ENCODE results near the gene KCNG2.

KCNG2 gene

GRCh38 chr18:79921984-79922965 is 124.5 kb downstream of the KCNG2 start:
- DNase-seq (ENCODE audit: low read depth in 2 of 3, low spot score in 2 of 3) = no peak

- no peak for DNase-seq (ENCODE audit: low read depth in 2 of 3, low spot score in 2 of 3)
Measured at GRCh38 chr18:79922971-79923411, 125.3 kb downstream of the KCNG2 start.

- DNase-seq (ENCODE audit: low read depth in 2 of 3, low spot score in 2 of 3) = no peak
Measured at GRCh38 chr18:79923896-79924585, 126.3 kb downstream of the KCNG2 start.

- no peak for DNase-seq (ENCODE audit: low read depth in 2 of 3, low spot score in 2 of 3)
Measured at GRCh38 chr18:79924814-79925731, 127.3 kb downstream of the KCNG2 start.

GRCh38 chr18:79926306-79926705 is 128.6 kb downstream of the KCNG2 start:
- no peak for DNase-seq (ENCODE audit: low read depth in 2 of 3, low spot score in 2 of 3)

- no peak for DNase-seq (ENCODE audit: low read depth in 2 of 3, low spot score in 2 of 3)
Measured at GRCh38 chr18:79926715-79927606, 129.2 kb downstream of the KCNG2 start.

GRCh38 chr18:79927607-79928562 is 130.1 kb downstream of the KCNG2 start:
- no peak for DNase-seq (ENCODE audit: low read depth in 2 of 3, low spot score in 2 of 3)

- no peak for DNase-seq (ENCODE audit: low read depth in 2 of 3, low spot score in 2 of 3)
Measured at GRCh38 chr18:79928563-79928960, 130.8 kb downstream of the KCNG2 start.

- no peak for DNase-seq (ENCODE audit: low read depth in 2 of 3, low spot score in 2 of 3)
Measured at GRCh38 chr18:79930020-79930642, 132.4 kb downstream of the KCNG2 start.

GRCh38 chr18:79931475-79931874 is 133.7 kb downstream of the KCNG2 start:
- DNase-seq (ENCODE audit: low read depth in 2 of 3, low spot score in 2 of 3) = no peak

GRCh38 chr18:79932907-79933306 is 135.2 kb downstream of the KCNG2 start:
- no peak for DNase-seq (ENCODE audit: low read depth in 2 of 3, low spot score in 2 of 3)

- no peak for DNase-seq (ENCODE audit: low read depth in 2 of 3, low spot score in 2 of 3)
Measured at GRCh38 chr18:79933765-79934164, 136.0 kb downstream of the KCNG2 start.

GRCh38 chr18:79934311-79935097 is 136.8 kb downstream of the KCNG2 start:
- no peak for DNase-seq (ENCODE audit: low read depth in 2 of 3, low spot score in 2 of 3)

GRCh38 chr18:79935098-79935480 is 137.4 kb downstream of the KCNG2 start:
- DNase-seq (ENCODE audit: low read depth in 2 of 3, low spot score in 2 of 3) = no peak

- DNase-seq (ENCODE audit: low read depth in 2 of 3, low spot score in 2 of 3) = no peak
Measured at GRCh38 chr18:79935499-79935898, 137.8 kb downstream of the KCNG2 start.

- no peak for DNase-seq (ENCODE audit: low read depth in 2 of 3, low spot score in 2 of 3)
Measured at GRCh38 chr18:79935925-79936324, 138.2 kb downstream of the KCNG2 start.

- no peak for DNase-seq (ENCODE audit: low read depth in 2 of 3, low spot score in 2 of 3)
Measured at GRCh38 chr18:79936641-79937040, 138.9 kb downstream of the KCNG2 start.

Data from activated CD8-positive, alpha-beta memory T cell treated with anti-CD3 and anti-CD28 coated beads for 48 hours (primary cell).